PC-9 (cell line): Measurements from ENCODE around the gene TRIM9. TPM values are rescaled to one million over a fixed set of nuclear protein-coding genes. Genes with fewer than 3 reads are reported as not detected.

Experiments used
- BruUV-seq: library from RNA; stranded (reverse); fragments of 400-500 nt; replicated peaks from 2 replicates; lab custom pipeline; 2021; lab: Mats Ljungman, UMichigan
- CTCF ChIA-PET: fragments of 300-600 bp; sonication (Branson Sonifier 250); formaldehyde crosslinking; loops from one replicate; lab custom pipeline; 2022; ENCODE audit warnings: antibody characterized with exemption; lab: Charles Lee
- POLR2A ChIA-PET: fragments of 300-600 bp; sonication (Branson Sonifier 250); formaldehyde crosslinking; loops from one replicate; lab custom pipeline; 2022; ENCODE audit warnings: antibody characterized with exemption; ENCODE audit not compliant: unreplicated experiment; lab: Charles Lee
- DNase-seq, 2 experiments: peaks; one replicate each; pipeline versions ENCODE4 v3.0.0 to v3.0.0-alpha.2; 2015 to 2022; ENCODE audit warnings: mixed read lengths in 1 of 2
- H2AFZ ChIP-seq: fragments of 200-600 bp; sonication (generic); 2 replicates; pipeline ENCODE4 v1.8.1; 2017; ENCODE audit warnings: antibody characterized with exemption
- H3F3A ChIP-seq: fragments of 200-600 bp; sonication (generic); 2 replicates; pipeline ENCODE4 v1.8.1; 2017; ENCODE audit warnings: antibody characterized with exemption, mild to moderate bottlenecking, low read depth; ENCODE audit not compliant: insufficient read depth
- H3K27ac ChIP-seq: fragments of 200-600 bp; sonication (generic); 2 replicates; pipeline ENCODE4 v1.6.1; 2016; ENCODE audit warnings: mixed run types
- H3K27me3 ChIP-seq: fragments of 200-600 bp; sonication (generic); 2 replicates; pipeline ENCODE4 v1.6.1; 2016; ENCODE audit warnings: low read depth, mixed run types; ENCODE audit not compliant: insufficient read depth
- H3K36me3 ChIP-seq: fragments of 200-600 bp; sonication (generic); 2 replicates; pipeline ENCODE4 v1.6.1; 2016; ENCODE audit warnings: low read depth, mixed run types
- H3K4me1 ChIP-seq: fragments of 200-600 bp; sonication (generic); replicated peaks from 2 replicates; pipeline ENCODE4 v1.6.1; 2016; ENCODE audit warnings: mixed run types; ENCODE audit not compliant: insufficient read depth
- H3K4me2 ChIP-seq: fragments of 200-600 bp; sonication (generic); 2 replicates; pipeline ENCODE4 v1.6.1; 2017; ENCODE audit warnings: mixed run types
- H3K4me3 ChIP-seq: fragments of 200-600 bp; sonication (generic); 2 replicates; pipeline ENCODE4 v1.6.1; 2016; ENCODE audit warnings: mixed run types
- H3K79me2 ChIP-seq: fragments of 200-600 bp; sonication (generic); 2 replicates; pipeline ENCODE4 v1.6.1; 2017; ENCODE audit warnings: low read depth, mixed run types
- H3K9me2 ChIP-seq: fragments of 200-600 bp; sonication (generic); 2 replicates; pipeline ENCODE4 v1.8.1; 2017; ENCODE audit warnings: mild to moderate bottlenecking; ENCODE audit not compliant: insufficient read depth
- H3K9me3 ChIP-seq: fragments of 200-600 bp; sonication (generic); 2 replicates; pipeline ENCODE4 v1.8.1; 2016; ENCODE audit warnings: low read depth; ENCODE audit not compliant: insufficient read depth
- H4K20me1 ChIP-seq: fragments of 200-600 bp; sonication (generic); 2 replicates; pipeline ENCODE4 v1.8.1; 2017; ENCODE audit not compliant: insufficient read depth
- EZH2 ChIP-seq: fragments of 200-600 bp; sonication (generic); IDR thresholded peaks from 2 replicates; pipeline ENCODE4 v1.8.0; 2017; ENCODE audit warnings: antibody characterized with exemption, low read depth
- intact Hi-C: fragments of 100-400 bp; cut with micrococcal nuclease; formaldehyde crosslinking; loops from one replicate; pipeline ENCODE4 v1.10.0; 2022; ENCODE audit not compliant: unreplicated experiment
- total RNA-seq: library from RNA; stranded (reverse); gene quantifications from 2 replicates; pipeline ENCODE4 v1.2.3, GENCODE V29; 2021
- TF ChIP-seq, protein P1 (sequence below): fragments of 200-600 bp; sonication (generic); conservative IDR thresholded peaks from 2 replicates; pipeline ENCODE4 v1.6.1; 2017; ENCODE audit warnings: mixed run types, antibody characterized with exemption, mild to moderate bottlenecking, moderate library complexity

Gene TRIM9
- total RNA-seq, 1 experiment from 2014 or later = 2.1 TPM

DNA sequence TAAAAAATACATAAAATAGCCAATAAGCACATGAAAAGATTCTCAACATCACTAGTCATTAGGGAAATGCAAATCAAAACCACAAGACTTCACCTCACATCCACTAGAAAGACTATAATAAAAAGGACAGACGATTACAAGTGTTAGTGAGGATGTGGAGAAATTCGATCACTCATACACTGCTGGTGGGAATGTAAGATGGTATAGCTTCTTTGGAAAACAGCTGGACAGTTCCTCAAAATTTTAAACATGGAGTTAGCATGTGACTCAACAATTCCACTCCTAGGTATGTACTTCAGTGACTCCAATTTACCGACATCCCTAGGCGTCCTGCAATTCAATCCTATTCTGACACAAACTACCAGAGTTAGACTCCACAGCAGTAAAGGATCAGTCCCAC lies 13.7 kb downstream of the TRIM9 start:
- intact Hi-C loops = no loop called here
- POLR2A ChIA-PET = no interaction called here
- no peak for DNase-seq
- Histone ChIP-seq H4K20me1 (no peaks in the 10 kb centered on the region), H3K27ac (no peak overlapping the region), H2AFZ (no peak overlapping the region), H3K27me3 (no peaks in the 10 kb centered on the region), H3K79me2 (no peaks in the 10 kb centered on the region), H3K4me1 (peaks cover 25% of the 10 kb centered on the region), H3K36me3 (no peaks in the 10 kb centered on the region), H3K9me3 (no peaks in the 10 kb centered on the region), H3K9me2 (no peaks in the 10 kb centered on the region), H3K4me2 (no peak overlapping the region), H3F3A (peaks cover 8% of the 10 kb centered on the region; the same call in 1 of the 2 replicates), H3K4me3 (no peak overlapping the region)
- BruUV-seq = no TSS peak
- TF ChIP-seq, protein P1, sequence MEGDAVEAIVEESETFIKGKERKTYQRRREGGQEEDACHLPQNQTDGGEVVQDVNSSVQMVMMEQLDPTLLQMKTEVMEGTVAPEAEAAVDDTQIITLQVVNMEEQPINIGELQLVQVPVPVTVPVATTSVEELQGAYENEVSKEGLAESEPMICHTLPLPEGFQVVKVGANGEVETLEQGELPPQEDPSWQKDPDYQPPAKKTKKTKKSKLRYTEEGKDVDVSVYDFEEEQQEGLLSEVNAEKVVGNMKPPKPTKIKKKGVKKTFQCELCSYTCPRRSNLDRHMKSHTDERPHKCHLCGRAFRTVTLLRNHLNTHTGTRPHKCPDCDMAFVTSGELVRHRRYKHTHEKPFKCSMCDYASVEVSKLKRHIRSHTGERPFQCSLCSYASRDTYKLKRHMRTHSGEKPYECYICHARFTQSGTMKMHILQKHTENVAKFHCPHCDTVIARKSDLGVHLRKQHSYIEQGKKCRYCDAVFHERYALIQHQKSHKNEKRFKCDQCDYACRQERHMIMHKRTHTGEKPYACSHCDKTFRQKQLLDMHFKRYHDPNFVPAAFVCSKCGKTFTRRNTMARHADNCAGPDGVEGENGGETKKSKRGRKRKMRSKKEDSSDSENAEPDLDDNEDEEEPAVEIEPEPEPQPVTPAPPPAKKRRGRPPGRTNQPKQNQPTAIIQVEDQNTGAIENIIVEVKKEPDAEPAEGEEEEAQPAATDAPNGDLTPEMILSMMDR = no peak
- TF ChIP-seq EZH2 = no peak
- CTCF ChIA-PET = no interaction called here

DNA sequence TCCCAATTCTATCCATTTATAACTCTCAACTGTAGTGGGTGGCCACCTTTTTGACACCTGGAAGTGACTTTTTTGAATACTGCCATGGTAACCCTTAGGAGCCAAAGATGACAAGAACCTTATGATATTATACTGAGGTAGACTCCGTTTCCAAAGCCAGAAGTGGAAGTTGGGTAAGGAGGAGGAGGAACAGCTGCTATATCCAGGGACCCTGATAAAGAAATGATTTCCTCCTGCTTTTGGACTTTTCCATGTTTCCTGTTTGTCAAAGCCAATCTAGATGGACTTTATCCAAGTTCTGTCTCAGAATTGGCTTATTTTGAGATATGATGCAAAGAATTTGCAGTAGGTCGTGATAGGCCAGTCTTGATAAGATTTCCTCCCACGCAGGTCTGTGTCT lies 14.3 kb downstream of the TRIM9 start:
- CTCF ChIA-PET = no interaction called here
- Histone ChIP-seq H3K79me2 (no peaks in the 10 kb centered on the region), H3K9me3 (no peaks in the 10 kb centered on the region), H3K4me3 (no peak overlapping the region), H2AFZ (no peak overlapping the region), H3K27ac (no peak overlapping the region), H3K27me3 (no peaks in the 10 kb centered on the region), H3F3A (peaks cover 8% of the 10 kb centered on the region; the same call in 1 of the 2 replicates), H3K36me3 (no peaks in the 10 kb centered on the region), H3K4me2 (no peak overlapping the region), H3K9me2 (no peaks in the 10 kb centered on the region), H4K20me1 (no peaks in the 10 kb centered on the region), H3K4me1 (peaks cover 25% of the 10 kb centered on the region)
- POLR2A ChIA-PET = no interaction called here
- TF ChIP-seq EZH2 = no peak
- TF ChIP-seq, protein P1 = no peak
- no TSS peak for BruUV-seq
- intact Hi-C loops = no loop called here
- no peak for DNase-seq

DNA sequence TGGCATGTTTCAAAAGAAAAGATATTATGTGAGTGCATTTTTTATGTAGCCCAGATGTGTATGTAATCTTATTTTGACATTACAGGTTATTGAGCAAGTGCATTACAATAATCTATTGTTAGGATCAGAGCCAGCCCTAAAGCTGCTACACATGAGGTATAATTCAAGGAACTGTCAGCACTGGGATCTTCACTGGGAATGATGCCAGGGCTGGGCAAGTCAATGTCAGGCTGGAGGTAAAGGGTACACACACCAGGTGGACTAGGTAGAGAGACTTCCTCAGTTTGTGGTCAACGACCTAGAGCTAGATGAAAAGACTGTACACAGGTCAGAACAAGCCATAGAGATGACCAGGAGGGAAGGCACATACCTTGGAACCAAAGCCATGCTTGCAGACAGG lies 15.4 kb downstream of the TRIM9 start:
- H3K4me1 ChIP-seq = peaks cover 25% of the 10 kb centered on the region
- H3K4me3 ChIP-seq = no peak overlapping the region
- no peaks in the 10 kb centered on the region for H3K27me3 ChIP-seq
- H3K36me3 ChIP-seq = no peaks in the 10 kb centered on the region
- H3K9me2 ChIP-seq = no peaks in the 10 kb centered on the region
- ChIA-PET POLR2A (no interaction called here), CTCF (no interaction called here)
- H3K27ac ChIP-seq = peak overlapping the region; percentile 25
- no peaks in the 10 kb centered on the region for H3K9me3 ChIP-seq
- no peaks in the 10 kb centered on the region for H4K20me1 ChIP-seq
- H3K79me2 ChIP-seq = no peaks in the 10 kb centered on the region
- no peak overlapping the region for H2AFZ ChIP-seq
- peak in 1 of 2 experiments; percentile 57 for DNase-seq
- H3F3A ChIP-seq = peaks cover 8% of the 10 kb centered on the region; the same call in 1 of the 2 replicates
- TF ChIP-seq, protein P1 = no peak
- TF ChIP-seq EZH2 = no peak
- BruUV-seq = no TSS peak
- intact Hi-C loops = no loop called here
- H3K4me2 ChIP-seq = peak overlapping the region; percentile 20
